HG02642 (cell line): ENCODE measurements around the gene LIPA.

ENCODE experiments used
- ATAC-seq: cut with Tn5 transposase; IDR thresholded peaks from one replicate; pipeline ENCODE4 v1.9.1; 2021; ENCODE audit warnings: mild to moderate bottlenecking; ENCODE audit not compliant: unreplicated experiment, poor library complexity

The LIPA gene

DNA sequence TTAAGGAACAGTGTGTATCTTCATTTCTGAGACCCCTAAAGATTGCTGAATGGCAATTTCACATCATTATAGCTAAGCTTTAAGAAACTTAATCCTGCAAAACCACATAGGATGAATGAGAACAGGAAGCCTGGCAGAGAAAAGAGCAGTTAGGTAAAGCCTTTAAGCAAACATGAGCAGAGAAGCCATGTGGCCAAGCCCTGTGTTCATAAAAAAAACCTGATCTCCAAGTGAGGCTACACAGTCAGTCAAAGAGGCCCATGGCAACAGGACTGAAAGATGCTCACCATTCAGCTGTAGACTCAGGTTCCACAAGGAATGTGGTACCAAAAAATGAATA lies 9.3 kb downstream of the LIPA start:
- ATAC-seq, result no peak

- ATAC-seq, result no peak
These were observed 9.9 kb downstream of the LIPA start for GRCh38 chr10:89241486-89242344.

- no peak for ATAC-seq
These were observed 10.5 kb downstream of the LIPA start for GRCh38 chr10:89241026-89241425.

- no peak for ATAC-seq
These were observed 11.1 kb downstream of the LIPA start for GRCh38 chr10:89240519-89240918.

GRCh38 chr10:89238956-89239644 lies 12.5 kb downstream of the LIPA start:
- ATAC-seq, result no peak

GRCh38 chr10:89237849-89238248 lies 13.7 kb downstream of the LIPA start:
- ATAC-seq, result no peak

DNA sequence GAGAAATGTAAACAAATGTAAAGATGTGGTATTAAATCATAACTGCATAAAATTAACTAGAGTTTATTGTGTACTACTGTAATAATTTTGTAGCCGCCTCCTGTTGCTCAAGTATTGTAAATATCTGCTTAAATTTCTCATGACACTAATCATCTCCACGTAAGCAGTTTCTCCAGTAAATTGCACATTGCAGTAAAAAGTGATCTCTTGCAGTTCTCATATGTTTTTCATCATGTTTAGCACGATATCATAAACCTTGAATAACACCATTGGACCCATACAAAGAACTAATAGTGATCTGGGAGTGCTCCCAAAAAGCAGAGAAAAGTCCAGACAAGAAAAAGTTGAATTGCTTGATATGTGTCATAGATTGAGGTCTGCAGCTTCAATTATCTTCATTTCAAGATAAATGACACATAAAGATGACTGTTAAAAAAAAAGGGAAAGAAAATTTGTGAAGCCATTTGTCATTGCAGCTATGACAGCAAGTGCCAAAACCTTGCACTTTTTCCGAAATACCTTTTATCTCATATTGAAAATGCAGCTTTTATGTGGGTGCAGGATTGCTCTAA lies 15.3 kb downstream of the LIPA start:
- ATAC-seq, result no peak

GRCh38 chr10:89235073-89235798 lies 16.3 kb downstream of the LIPA start:
- ATAC-seq, result no peak

DNA sequence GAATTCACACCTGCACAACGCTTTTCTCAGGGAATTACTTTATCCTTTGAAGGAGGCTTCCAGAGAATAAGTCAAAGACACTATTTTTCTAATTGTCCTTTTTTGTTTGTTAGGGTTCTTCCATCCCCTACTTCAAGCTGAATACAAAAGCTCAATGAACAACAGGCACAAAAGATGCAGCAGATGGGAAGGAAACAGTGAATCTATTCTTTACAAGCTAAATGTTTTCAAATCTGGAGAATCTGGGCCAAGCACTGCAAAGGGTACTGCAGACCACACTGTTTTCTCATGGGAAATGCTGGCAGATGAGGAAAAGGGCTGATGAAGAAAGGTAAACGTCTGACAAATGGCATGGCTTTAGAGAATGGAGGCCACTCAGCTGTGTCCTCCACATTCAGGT lies 18.5 kb downstream of the LIPA start:
- no peak for ATAC-seq

GRCh38 chr10:89228962-89229361 lies 22.6 kb downstream of the LIPA start:
- no peak for ATAC-seq

GRCh38 chr10:89228146-89228545 lies 23.4 kb downstream of the LIPA start:
- ATAC-seq, result no peak

DNA sequence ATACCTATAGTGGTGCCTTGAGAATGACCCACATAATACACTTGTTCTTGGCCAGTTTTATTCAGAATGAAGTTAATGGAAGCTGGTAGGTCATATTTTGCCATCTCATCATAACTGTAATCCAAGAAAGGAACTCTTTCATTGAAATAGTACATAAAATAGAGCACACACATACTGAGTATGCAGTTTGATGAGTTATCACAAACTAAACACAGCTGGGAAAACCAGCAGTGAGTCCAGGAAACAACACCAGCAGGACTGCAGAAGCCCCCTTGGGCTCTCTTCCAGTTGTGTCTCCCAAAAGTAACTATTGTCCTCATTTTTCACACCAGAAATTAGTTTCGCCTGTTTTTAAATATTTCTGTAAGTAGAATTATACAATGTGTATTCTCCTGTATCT lies 24.7 kb downstream of the LIPA start:
- ATAC-seq, result no peak

- ATAC-seq, result no peak
These were observed 26.7 kb downstream of the LIPA start for GRCh38 chr10:89224739-89225443.

- no peak for ATAC-seq
These were observed 29.7 kb downstream of the LIPA start for GRCh38 chr10:89221919-89222318.

DNA sequence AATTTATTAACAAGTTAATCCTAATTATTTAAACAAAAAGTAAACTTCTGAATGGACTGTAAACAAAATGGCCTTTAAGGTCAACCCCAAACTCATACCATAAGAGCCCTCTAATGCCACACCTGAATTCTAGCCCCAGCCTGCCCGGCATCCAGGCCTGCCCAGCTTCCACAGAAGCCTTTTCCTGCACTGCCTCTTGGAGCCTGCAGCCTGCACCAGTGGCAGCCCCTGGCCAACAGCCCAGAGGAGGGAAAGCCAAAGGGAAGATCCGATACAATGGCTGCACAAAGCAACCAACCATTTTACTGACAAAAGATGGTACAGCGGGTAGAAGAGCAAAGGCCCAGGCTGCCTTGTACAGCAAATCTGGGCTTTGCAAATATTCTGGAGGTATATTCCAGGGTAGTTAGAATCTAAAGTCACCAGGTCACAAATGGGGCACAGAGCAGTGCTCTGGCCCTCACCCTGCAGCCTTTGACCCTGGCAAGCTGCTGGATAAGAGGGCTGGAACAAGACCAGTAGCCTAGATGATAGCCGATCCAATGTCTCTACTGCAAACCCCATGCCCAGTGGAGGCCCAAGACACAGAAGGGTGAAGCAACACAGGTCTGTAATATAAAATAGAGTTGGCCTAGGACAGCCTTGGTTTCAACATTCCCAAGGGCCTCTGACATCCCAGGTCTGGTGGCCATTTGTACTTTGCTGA lies 31.9 kb downstream of the LIPA start:
- ATAC-seq, result no peak

DNA sequence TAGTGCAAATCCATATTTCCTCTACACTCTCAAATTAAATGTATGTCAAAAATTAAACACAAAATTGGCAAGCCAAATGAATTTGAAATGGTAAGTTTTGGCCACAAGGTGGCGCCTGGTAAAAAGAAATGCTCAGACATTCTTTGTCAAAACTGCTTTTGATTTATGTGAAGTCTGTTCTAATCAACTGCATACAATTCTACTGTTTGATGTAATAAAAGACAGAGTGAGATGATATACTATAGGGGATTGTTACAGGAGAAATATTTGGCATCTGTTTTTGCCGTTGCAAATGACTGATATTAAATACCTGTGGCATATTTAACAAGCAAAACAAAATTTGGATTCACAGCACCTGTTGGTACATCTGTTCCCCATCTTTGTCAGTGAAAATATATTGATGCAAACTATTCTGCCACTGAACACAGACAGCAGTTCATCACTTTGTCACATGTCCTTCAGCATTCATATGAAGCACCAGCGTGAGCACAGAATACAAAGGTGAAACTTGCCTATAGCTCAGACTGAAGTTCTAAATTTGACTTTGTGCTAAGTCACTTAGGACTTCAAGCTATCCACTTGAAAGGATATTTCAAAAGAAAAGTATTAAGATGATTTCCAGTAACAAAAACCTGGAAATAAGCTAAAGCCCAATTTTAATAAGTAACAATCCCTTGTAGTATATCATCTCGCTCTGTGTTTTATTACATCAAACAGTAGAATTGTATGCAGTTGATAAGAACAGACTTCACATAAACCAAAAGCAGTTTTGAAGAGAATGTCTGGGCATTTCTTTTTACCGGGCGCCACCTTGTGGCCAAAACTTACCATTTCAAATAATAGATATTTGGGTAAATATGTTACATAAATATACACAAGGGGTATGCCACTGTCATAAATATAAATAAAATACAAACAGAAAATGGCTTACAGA lies 34.3 kb downstream of the LIPA start:
- ATAC-seq, result no peak

DNA sequence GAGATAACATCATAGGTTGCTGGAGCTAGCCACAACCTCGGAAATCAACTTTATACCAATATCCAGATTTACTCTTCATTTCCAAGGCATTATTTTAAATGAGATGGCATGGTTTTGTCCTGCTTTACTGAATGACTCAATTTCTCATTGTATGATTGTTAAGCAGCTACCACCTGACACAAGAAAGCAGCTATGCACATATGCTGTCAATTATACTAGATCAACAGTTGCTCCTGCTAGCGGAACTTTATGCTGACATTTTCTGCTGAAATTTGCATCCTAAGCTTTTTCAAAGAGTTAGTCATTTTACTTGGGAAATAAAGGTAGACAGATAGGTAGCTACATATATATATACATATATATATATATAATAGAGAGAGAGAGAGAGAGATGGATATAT lies 35.5 kb downstream of the LIPA start:
- ATAC-seq, result no peak

DNA sequence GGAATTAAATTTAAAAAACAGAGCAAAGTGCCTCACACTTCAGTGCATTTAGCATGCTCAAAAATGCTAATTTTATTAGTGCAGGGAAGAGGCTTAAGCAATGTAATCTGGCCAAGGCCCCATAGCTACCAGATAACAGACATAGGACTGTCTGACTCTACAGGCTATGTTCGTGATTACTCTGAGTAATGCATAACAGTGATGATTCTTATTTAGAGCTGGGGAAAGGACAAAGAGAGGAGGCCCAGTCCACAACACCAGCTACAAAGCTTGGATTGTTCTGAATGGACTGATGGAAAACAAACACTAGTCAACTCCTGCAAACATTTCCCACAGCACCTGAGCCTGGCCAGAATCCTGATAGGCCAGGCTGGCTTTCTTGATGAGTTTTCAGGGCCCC lies 36.1 kb downstream of the LIPA start:
- no peak for ATAC-seq
